ENCODE measurements around the gene SERTAD1.

- TF ChIP-seq CTCF (IDR thresholded peaks at IDR 0.05 in 8 of 11, conservative IDR thresholded peaks at IDR 0.05 in 3 of 11) (no peak), POLR2A (IDR thresholded peaks at IDR 0.05) (no peak), POLR2AphosphoS5 (IDR thresholded peaks at IDR 0.05) (no peak)
Observed at GRCh38 chr19:40442328-40443130, 16.7 kb upstream of the SERTAD1 start.
